Neural progenitor cell (in vitro differentiated cells): ENCODE data around the gene RAB3GAP2. TPM values are rescaled to one million over a fixed set of nuclear protein-coding genes. Genes with fewer than 3 reads are reported as not detected.
A peak's percentile ranks its signal among the peaks of the same experiment; 100 is the strongest.

ENCODE experiments used
- DNase-seq: peaks from one replicate; pipeline ENCODE4 v3.0.0-alpha.2; 2016; ENCODE audit warnings: low spot score
- H2AFZ ChIP-seq: fragments of 200-600 bp; sonication (generic); replicated peaks from 2 replicates; pipeline ENCODE4 v1.6.1; 2016; ENCODE audit warnings: antibody characterized with exemption
- H3F3A ChIP-seq: fragments of 200-600 bp; sonication (generic); 2 replicates; pipeline ENCODE4 v1.6.1; 2016; ENCODE audit warnings: antibody characterized with exemption, low read depth
- H3K27ac ChIP-seq: fragments of 200-600 bp; sonication (generic); 2 replicates; pipeline ENCODE4 v1.5.1; 2016; ENCODE audit warnings: mild to moderate bottlenecking
- H3K27me3 ChIP-seq: fragments of 200-600 bp; sonication (generic); 2 replicates; pipeline ENCODE4 v1.6.1; 2016; ENCODE audit warnings: mild to moderate bottlenecking, moderate library complexity
- H3K36me3 ChIP-seq: fragments of 200-600 bp; sonication (generic); 2 replicates; pipeline ENCODE4 v1.5.1; 2016
- H3K4me1 ChIP-seq: fragments of 200-600 bp; sonication (generic); 2 replicates; pipeline ENCODE4 v1.6.1; 2016; ENCODE audit warnings: mixed run types
- H3K4me2 ChIP-seq: fragments of 200-600 bp; sonication (generic); 2 replicates; pipeline ENCODE4 v1.6.1; 2016
- H3K4me3 ChIP-seq: fragments of 200-600 bp; sonication (generic); 2 replicates; pipeline ENCODE4 v1.5.1; 2016
- H3K79me2 ChIP-seq: fragments of 200-600 bp; sonication (generic); 2 replicates; pipeline ENCODE4 v1.6.1; 2016; ENCODE audit warnings: low read depth
- H3K9ac ChIP-seq: fragments of 200-600 bp; sonication (generic); 2 replicates; pipeline ENCODE4 v1.6.1; 2016
- H3K9me3 ChIP-seq: fragments of 200-600 bp; sonication (generic); 2 replicates; pipeline ENCODE4 v1.5.1; 2016; ENCODE audit warnings: low read depth
- H4K20me1 ChIP-seq: fragments of 200-600 bp; sonication (generic); 2 replicates; pipeline ENCODE4 v1.6.1; 2016; ENCODE audit warnings: low read depth
- H3K27ac Mint-ChIP-seq: 3 replicates; pipeline ENCODE4 v1.8.0; 2021; ENCODE audit warnings: mixed read lengths
- H3K27me3 Mint-ChIP-seq: 2 replicates; pipeline ENCODE4 v1.8.0; 2022; ENCODE audit warnings: low read depth, mild to moderate bottlenecking, inconsistent platforms, moderate library complexity, mixed read lengths; ENCODE audit not compliant: insufficient read depth
- H3K36me3 Mint-ChIP-seq: 3 replicates; pipeline ENCODE4 v1.8.0; 2021; ENCODE audit warnings: mixed read lengths
- H3K4me1 Mint-ChIP-seq: 3 replicates; pipeline ENCODE4 v1.8.0; 2021; ENCODE audit warnings: mixed read lengths
- H3K4me3 Mint-ChIP-seq: 3 replicates; pipeline ENCODE4 v1.8.0; 2021; ENCODE audit warnings: mild to moderate bottlenecking, moderate library complexity, mixed read lengths
- H3K9me3 Mint-ChIP-seq: 3 replicates; pipeline ENCODE4 v1.8.0; 2020; ENCODE audit warnings: mixed read lengths
- CTCF ChIP-seq: fragments of 200-600 bp; sonication (generic); IDR thresholded peaks from 2 replicates; pipeline ENCODE4 v1.5.1; 2017; ENCODE audit warnings: antibody characterized with exemption, mild to moderate bottlenecking
- EZH2 ChIP-seq: fragments of 200-600 bp; sonication (generic); IDR thresholded peaks from 2 replicates; pipeline ENCODE4 v1.6.1; 2017; ENCODE audit warnings: antibody characterized with exemption, mild to moderate bottlenecking, moderate library complexity
- EZH2phosphoT487 ChIP-seq: fragments of 200-600 bp; sonication (generic); IDR thresholded peaks from 2 replicates; pipeline ENCODE4 v1.6.1; 2017; ENCODE audit warnings: antibody characterized with exemption
- total RNA-seq: library from RNA; depleted of rRNA; stranded (reverse); fragments of >200 nt; gene quantifications from 2 replicates; pipeline ENCODE4 v1.2.3, GENCODE V29; 2015; ENCODE audit warnings: low replicate concordance

The RAB3GAP2 gene
- total RNA-seq, 1 donor from 2014 or later: 36.4 TPM

- H3K9me3 ChIP-seq: no peaks in the 10 kb centered on the region
- Mint-ChIP-seq H3K27me3 (peaks cover 2% of the 10 kb centered on the region), H3K36me3 (no peaks in the 10 kb centered on the region), H3K4me1 (no peaks in the 10 kb centered on the region), H3K27ac (no peak overlapping the region), H3K9me3 (no peaks in the 10 kb centered on the region), H3K4me3 (no peak overlapping the region)
- no peaks in the 10 kb centered on the region for H3F3A ChIP-seq
- no peaks in the 10 kb centered on the region for H3K27me3 ChIP-seq
- H3K79me2 ChIP-seq: no peaks in the 10 kb centered on the region
- H3K4me2 ChIP-seq: no peak overlapping the region
- peak; percentile 21 for DNase-seq
- H3K4me1 ChIP-seq: no peaks in the 10 kb centered on the region
- H3K36me3 ChIP-seq: no peaks in the 10 kb centered on the region
- no peak overlapping the region for H3K27ac ChIP-seq
- no peak overlapping the region for H2AFZ ChIP-seq
- H3K4me3 ChIP-seq: no peak overlapping the region
- TF ChIP-seq EZH2: no peak
- peak; percentile 66 for TF ChIP-seq CTCF
- no peaks in the 10 kb centered on the region for H4K20me1 ChIP-seq
- no peak overlapping the region for H3K9ac ChIP-seq
These were observed 8.9 kb upstream of the RAB3GAP2 start for GRCh38 chr1:220281159-220281574.

DNA sequence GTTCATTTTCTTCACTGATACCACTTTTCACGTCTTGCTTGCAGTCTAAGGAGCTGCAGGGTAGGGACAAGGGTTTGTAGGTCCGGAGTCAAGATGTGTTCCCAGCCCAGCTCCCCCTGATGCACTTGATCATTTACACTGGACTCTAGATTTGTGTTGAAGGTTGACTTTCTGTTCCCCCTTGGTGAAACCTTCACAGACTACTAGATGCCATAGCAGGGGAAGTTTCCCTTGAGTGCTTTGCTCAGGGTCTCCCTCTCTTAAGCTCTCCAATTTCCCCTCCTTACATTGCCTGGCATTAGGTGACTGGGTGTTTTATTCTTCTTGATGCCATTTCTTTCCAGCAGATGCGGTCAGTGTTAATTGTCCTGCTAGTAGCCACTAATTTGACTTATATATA is 8.0 kb upstream of the RAB3GAP2 start:
- Mint-ChIP-seq H3K27ac (no peak overlapping the region), H3K36me3 (no peaks in the 10 kb centered on the region), H3K9me3 (no peaks in the 10 kb centered on the region), H3K27me3 (peaks cover 2% of the 10 kb centered on the region), H3K4me1 (no peaks in the 10 kb centered on the region), H3K4me3 (no peak overlapping the region)
- no peaks in the 10 kb centered on the region for H3K79me2 ChIP-seq
- H3K9ac ChIP-seq: no peak overlapping the region
- no peaks in the 10 kb centered on the region for H3K9me3 ChIP-seq
- no peak overlapping the region for H3K27ac ChIP-seq
- DNase-seq: no peak
- no peak overlapping the region for H2AFZ ChIP-seq
- TF ChIP-seq EZH2: no peak
- no peak for TF ChIP-seq EZH2phosphoT487
- no peak for TF ChIP-seq CTCF
- H4K20me1 ChIP-seq: no peaks in the 10 kb centered on the region
- H3K36me3 ChIP-seq: no peaks in the 10 kb centered on the region
- no peaks in the 10 kb centered on the region for H3K27me3 ChIP-seq
- H3K4me3 ChIP-seq: no peak overlapping the region
- no peaks in the 10 kb centered on the region for H3K4me1 ChIP-seq
- H3K4me2 ChIP-seq: no peak overlapping the region
- no peaks in the 10 kb centered on the region for H3F3A ChIP-seq

DNA sequence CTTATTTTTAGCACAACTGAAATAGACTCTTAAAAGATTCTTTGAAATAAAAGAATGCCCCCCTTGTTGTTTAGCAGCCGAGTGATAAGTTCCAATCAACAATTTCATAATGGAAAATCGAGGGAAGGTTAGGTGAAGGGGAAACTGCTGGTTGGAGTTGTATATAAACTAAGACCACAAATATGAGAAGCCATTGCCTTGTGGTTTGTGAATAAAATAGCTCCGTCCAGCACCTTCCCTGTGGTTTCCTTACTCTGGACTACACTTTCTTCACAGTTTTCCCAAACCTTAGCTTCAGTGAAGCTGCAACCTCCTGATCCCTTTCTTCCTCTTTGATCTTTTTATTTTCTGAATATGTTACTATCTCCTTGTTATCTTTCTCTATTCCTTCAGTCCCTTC is 6.7 kb upstream of the RAB3GAP2 start:
- H3K27ac Mint-ChIP-seq: no peak overlapping the region
- Histone ChIP-seq H3K4me2 (no peak overlapping the region), H3K79me2 (no peaks in the 10 kb centered on the region), H3F3A (peaks cover under 1% of the 10 kb centered on the region), H3K4me3 (no peak overlapping the region), H3K9ac (no peak overlapping the region), H3K27ac (no peak overlapping the region), H3K27me3 (no peaks in the 10 kb centered on the region), H3K9me3 (no peaks in the 10 kb centered on the region), H4K20me1 (no peaks in the 10 kb centered on the region), H2AFZ (no peak overlapping the region), H3K4me1 (peaks cover 5% of the 10 kb centered on the region), H3K36me3 (no peaks in the 10 kb centered on the region)
- TF ChIP-seq EZH2 (no peak), EZH2phosphoT487 (no peak), CTCF (no peak)
- no peak for DNase-seq
- no peak overlapping the region for H3K4me3 Mint-ChIP-seq
- no peaks in the 10 kb centered on the region for H3K9me3 Mint-ChIP-seq
- peaks cover 11% of the 10 kb centered on the region for H3K4me1 Mint-ChIP-seq
- no peaks in the 10 kb centered on the region for H3K36me3 Mint-ChIP-seq
- peaks cover 8% of the 10 kb centered on the region for H3K27me3 Mint-ChIP-seq
